EL (cell line): Measurements from ENCODE around the gene RALGAPA1.
"Not testable (repeated sequence)": the region's sequence is repeated elsewhere in the genome, so short reads cannot be mapped to it uniquely, and the experiment has no call there.

Source experiments
- DNase-seq: peaks from one replicate; pipeline ENCODE4 v3.0.0-alpha.2; 2016

The RALGAPA1 gene

GRCh38 chr14:35821564-35822411 lies 12.7 kb upstream of the RALGAPA1 start:
- DNase-seq, result peak; percentile 49

DNA sequence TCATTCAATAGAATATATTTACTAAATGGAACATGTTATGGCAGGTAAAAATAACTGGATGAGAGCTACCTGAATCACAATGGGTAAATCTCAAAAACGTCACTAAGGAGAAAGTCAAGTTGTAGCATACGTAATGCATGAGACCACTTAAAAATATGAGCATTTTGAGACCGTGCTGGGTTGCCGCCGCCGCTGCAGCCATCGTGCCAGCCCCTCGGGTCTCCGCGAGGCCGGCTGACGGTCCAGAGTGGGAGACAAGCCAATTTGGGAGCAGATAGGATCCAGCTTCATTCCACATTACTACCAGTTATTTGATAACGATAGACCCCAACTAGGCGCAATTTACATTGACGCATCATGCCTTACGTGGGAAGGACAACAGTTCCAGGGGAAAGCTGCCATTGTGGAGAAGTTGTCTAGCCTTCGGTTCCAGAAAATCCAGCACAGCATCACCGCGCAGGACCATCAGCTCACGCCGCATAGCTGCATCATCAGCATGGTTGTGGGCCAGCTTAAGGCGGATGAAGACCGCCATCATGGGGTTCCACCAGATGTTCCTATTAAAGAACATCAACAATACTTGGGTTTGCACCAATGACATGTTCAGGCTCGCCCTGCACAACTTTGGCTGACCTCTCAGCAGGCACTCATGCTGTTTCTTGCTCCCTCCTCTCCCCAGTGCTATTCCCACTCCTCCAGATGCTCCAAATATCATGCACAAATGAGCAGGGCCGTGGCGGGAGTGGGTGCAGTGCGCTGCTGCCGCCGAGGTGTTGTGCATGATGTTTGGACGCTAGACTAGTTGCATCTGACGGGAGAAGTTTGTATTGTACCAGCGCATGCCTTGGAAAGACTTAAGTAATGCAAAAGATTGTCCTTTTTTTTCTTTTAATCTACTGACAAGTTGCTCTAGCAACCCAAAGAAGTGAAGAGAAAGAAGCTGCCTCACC lies 10.8 kb upstream of the RALGAPA1 start:
- no peak for DNase-seq

- peak; percentile 50 for DNase-seq
Measured at GRCh38 chr14:35818346-35819115, 9.4 kb upstream of the RALGAPA1 start.

DNA sequence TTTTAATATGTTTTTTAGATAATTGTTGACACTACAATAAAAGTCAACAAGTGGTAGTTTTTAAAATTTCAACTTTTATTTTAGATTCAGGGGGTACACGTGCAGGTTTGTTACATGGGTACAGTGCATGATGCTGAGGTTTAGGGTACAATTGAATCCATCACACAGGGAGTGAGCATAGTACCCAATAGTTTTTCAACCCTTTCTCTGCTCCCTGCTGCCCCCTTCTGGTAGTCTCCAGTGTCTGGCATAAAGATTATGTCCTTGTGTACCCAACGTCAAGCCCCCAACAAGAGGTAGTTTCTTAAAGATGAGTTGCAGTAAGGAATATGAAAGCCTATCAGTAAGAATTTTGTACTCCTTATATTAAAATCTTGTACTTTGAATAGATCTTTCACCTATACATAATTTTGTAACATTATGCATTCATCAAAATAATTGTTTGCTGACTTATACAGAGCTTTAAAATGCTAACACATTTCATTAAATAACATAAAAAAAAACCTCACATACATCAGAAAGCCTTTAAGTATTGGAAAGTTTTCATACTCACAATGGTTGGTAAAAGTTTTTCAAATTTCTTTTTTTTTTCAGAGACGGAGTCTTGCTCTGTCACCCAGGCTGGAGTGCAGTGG lies 5.4 kb upstream of the RALGAPA1 start:
- peak; percentile 60 for DNase-seq

DNA sequence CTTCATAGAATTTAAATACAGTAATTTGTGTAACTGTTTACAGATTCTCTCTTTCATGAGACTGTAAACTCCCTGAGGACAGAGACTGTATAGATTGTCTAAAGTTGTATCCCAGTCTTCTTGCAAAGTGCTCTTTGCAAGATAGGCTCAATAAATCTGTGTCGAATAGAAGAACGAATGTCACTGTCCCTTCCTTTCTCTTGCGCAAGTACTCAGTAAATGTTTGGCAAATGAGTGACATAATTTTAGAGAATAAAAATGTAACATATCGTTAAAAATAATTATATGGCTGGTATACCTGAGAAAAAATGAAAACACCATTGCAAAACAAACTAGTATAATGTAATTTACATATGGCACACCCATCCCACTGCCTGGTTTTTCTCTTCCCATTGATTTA lies 1.9 kb upstream of the RALGAPA1 start:
- DNase-seq, result no peak

DNA sequence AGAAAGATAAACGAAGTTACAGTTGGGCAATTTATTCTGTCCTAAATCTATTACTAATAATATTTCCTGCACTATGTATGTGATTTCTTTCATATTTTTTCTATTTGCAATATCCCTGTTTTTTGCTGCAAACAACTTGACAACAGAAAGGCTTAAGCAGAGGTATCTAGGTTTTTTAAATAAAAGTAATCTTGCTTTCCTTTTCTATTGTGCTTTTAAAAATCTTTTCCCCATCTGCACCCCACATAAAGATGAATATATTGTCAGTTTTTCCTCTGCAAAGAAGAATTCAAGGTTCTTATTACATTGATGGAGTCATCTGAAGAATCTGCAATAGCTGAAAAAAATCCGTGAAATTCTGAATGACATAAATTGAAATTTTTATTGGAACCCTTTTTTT lies 502 bp upstream of the RALGAPA1 start:
- DNase-seq, result no peak

- DNase-seq, result no peak
Measured at GRCh38 chr14:35808076-35808637, 938 bp downstream of the RALGAPA1 start.

DNA sequence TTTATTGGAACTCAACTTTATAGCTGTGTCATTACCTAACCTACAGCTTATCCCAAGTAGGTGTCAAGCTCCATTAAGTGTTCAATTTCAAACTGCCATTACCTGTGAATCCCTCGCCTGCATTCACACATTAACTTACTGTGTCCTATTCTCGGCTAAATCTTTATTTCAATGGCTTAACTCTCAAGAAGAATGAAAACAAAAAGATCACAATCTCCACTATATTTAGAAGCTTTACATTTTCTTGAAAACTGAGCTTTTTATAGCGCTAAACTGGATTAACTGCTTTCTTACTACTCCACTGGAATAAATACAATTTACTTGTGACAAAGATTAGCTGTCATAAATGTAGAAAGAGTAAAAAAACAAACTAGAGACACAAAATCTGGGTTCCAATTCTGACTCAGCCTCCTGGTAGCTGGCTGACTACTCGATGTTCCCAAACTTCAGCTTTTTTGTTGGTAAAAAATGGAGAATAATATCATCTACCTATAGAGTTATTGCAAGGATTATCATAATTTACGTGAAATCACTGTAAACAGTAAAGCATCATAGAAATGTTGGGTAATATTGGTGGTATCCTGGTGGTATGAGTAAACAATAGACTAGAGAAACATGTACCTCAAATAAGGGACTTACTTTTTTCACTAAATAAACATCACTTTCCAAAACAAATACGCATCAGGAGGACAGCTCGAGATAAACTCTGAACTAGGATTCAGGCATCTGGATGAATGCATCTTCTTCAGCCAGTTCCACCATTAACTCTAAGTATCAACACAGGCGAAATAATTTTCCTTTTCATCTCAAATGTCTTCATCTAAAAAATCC lies 1.7 kb downstream of the RALGAPA1 start:
- DNase-seq, result no peak

GRCh38 chr14:35806006-35806907 lies 2.8 kb downstream of the RALGAPA1 start:
- DNase-seq, result no peak

- DNase-seq, result no peak
Measured at GRCh38 chr14:35797796-35798195, 11.3 kb downstream of the RALGAPA1 start.

DNA sequence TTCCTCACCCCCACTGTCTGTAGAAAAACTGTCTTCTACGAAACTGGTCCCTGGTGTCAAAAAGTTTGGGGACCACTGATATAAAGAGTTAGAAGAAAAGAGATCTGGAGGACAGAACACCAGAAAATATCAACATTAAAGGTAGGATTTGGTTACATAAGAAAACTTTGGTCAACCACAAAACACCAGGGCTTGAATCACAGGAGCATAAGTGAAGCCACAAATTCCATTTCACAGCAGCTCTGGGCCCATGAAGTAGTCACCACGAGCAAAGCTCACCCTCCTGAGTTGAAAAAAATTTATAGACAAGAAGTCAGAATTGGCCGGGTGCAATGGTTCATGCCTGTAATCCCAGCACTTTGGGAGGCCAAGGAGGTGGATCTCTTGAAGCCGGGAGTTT lies 19.4 kb downstream of the RALGAPA1 start:
- DNase-seq, result peak; percentile 15

DNA sequence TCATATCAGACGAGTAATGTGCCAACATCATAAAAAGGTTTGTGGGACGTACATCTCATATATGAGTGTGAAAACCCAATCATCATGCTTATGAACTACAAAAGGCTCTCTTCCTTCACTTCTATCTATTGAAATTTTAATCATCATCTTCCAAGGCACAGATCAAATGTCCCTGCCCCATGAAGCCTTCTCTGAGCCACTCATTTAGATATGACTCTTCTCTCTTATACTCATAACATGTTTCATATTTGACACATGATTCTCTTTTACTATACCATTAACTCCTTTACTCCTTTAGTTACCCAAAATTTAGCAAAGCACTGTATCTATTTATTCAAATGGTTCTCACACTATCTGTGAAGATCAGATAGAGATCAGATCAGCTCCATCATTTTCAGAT lies 22.2 kb downstream of the RALGAPA1 start:
- no peak for DNase-seq

- no peak for DNase-seq
Measured at GRCh38 chr14:35783699-35784098, 25.4 kb downstream of the RALGAPA1 start.

- no peak for DNase-seq
Measured at GRCh38 chr14:35779368-35779767, 29.7 kb downstream of the RALGAPA1 start.

GRCh38 chr14:35777550-35777949 lies 31.5 kb downstream of the RALGAPA1 start:
- DNase-seq, result not testable (repeated sequence)

GRCh38 chr14:35776823-35777222 lies 32.3 kb downstream of the RALGAPA1 start:
- DNase-seq, result no peak

DNA sequence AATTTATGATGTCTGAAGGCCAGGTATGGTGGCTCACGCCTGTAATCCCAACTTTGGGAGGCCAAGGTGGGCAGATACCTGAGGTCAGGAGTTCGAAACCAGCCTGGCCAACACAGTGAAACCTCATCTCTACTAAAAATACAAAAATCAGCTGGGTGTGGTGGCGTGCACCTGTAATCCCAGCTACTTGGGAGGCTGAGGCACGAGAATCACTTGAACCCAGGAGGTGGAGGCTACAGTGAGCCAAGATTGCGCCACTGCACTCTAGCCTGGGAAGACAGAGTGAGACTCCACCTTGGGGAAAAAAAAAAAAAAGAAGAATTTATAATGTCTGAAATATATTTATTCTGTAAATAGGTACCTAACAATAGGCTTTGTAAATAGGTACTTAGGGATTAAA lies 33.0 kb downstream of the RALGAPA1 start:
- DNase-seq, result not testable (repeated sequence)

DNA sequence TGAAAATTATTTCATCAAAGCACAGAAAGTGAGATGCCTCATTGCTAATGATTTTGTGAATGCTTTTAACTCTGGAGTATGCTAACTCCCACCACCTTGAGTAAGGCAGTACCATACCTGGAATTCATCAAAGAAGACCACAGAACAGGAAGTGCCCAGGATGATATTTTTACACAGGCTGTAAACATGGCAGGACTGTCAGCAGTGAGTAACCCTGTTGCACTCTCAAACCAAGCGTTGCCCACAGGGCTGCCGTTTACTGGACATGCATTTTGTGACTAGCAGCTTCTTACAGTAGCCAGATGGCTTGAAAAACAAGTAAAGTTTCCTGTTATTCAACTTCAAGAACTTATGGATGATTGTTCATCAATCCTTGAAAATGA lies 42.4 kb downstream of the RALGAPA1 start:
- no peak for DNase-seq

DNA sequence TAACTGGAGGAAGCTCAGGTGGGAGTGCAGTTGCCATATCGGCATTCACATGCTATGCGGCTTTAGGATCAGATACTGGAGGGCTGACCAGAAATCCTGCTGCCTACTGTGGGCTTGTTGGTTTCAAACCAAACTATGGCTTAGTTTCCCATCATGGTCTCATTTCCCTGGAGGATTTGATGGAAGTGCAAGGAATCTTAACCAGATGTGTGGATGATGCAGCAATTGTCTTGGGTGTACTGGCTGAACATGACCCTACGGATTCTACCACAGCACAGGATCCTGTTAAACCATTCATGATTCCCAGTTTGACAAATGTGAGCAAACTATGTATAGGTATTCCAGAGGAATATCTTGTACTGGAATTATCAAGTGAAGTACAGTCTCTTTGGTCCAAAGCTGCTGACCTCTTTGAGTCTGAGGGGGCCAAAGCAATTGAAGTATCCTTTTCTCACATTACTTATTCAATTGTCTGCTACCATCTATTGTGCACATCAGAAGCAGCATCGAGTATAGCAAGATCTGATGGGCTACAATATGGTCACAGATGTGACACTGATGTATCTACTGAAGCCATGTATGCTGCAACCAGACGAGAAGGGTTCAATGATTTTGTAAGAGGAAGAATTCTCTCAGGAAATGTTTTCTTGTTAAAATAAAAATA lies 42.9 kb downstream of the RALGAPA1 start:
- no peak for DNase-seq

- no peak for DNase-seq
Measured at GRCh38 chr14:35761922-35762321, 47.2 kb downstream of the RALGAPA1 start.
